Heart right ventricle (tissue), 16 donors: ENCODE results near the gene FABP7. TPM values are rescaled to one million over a fixed set of nuclear protein-coding genes. Genes with fewer than 3 reads are reported as not detected.

ENCODE experiments used
- ATAC-seq, 8 donors: fragments of 200-7000 bp; cut with Tn5 transposase; one replicate each; pipeline ENCODE4 v1.9.1; 2020; ENCODE audit warnings: mild to moderate bottlenecking in 8 of 8, moderate library complexity in 8 of 8, moderate number of reproducible peaks in 1 of 8
- DNase-seq, 2 donors: peaks; one replicate each; pipeline ENCODE4 v3.0.0-alpha.2; 2020
- H3K27ac ChIP-seq, 10 donors: fragments of 200-600 bp; sonication (generic) in 2 of 10; one replicate each; pipeline versions ENCODE4 v1.5.0 to v1.8.0; 2020 to 2022; ENCODE audit warnings: mild to moderate bottlenecking in 3 of 10
- H3K27me3 ChIP-seq, 7 donors: fragments of 200-600 bp; one replicate each; pipeline ENCODE4 v1.8.0; 2021 to 2022; ENCODE audit warnings: mild to moderate bottlenecking in 2 of 7
- H3K36me3 ChIP-seq, 9 donors: fragments of 200-600 bp; sonication (generic) in 1 of 9; one replicate each; pipeline versions ENCODE4 v1.5.0 to v1.8.0; 2020 to 2022; ENCODE audit warnings: mild to moderate bottlenecking in 2 of 9
- H3K4me1 ChIP-seq, 9 donors: fragments of 200-600 bp; sonication (generic) in 1 of 9; one replicate each; pipeline versions ENCODE4 v1.5.0 to v1.8.0; 2020 to 2022; ENCODE audit warnings: mild to moderate bottlenecking in 4 of 9
- H3K4me3 ChIP-seq, 10 donors: fragments of 200-600 bp; sonication (generic) in 2 of 10; one replicate each; pipeline versions ENCODE4 v1.5.0 to v1.8.0; 2020 to 2022; ENCODE audit warnings: mild to moderate bottlenecking in 7 of 10, moderate library complexity in 2 of 10
- H3K9me3 ChIP-seq, 11 donors: fragments of 200-600 bp in 10 of 11; sonication (generic) in 2 of 11; one replicate each; pipeline versions ENCODE4 v1.5.0 to v1.8.0; 2013 to 2022; ENCODE audit warnings: mild to moderate bottlenecking in 2 of 11, control low read depth in 1 of 11, moderate library complexity in 1 of 11
- CTCF ChIP-seq, 9 donors: fragments of 200-600 bp; sonication (generic) in 2 of 9; IDR thresholded peaks; one replicate each; pipeline versions ENCODE4 v1.5.0 to v1.8.0; 2021 to 2022; ENCODE audit warnings: antibody characterized with exemption in 9 of 9, mild to moderate bottlenecking in 5 of 9, moderate library complexity in 1 of 9
- WGBS, 2 donors: extraction: QIAGEN DNeasy Blood & Tissue Kit; methylation state at CpG; one replicate each; pipeline ENCODE4 v1.1.7; 2013; ENCODE audit warnings: inconsistent platforms in 1 of 2; 5-methylcytosine and 5-hydroxymethylcytosine counted together
- intact Hi-C, 10 donors: fragments of 100-400 bp; cut with DNase I; formaldehyde crosslinking; loops; one replicate each; pipeline versions ENCODE4 v1.11.1 to v1.14.2; 2022
- polyA plus RNA-seq, 2 donors: library from polyadenylated mRNA; stranded (reverse); fragments of 200-250 nt; gene quantifications; one replicate each; pipeline ENCODE4 v1.2.3, GENCODE V29; 2013
- total RNA-seq, 10 donors: library from RNA; stranded (reverse); fragmentation: NEBNext Ultra II Directional in 3 of 10; extraction: Animal tissue kit (Norgen Biotek cat#: 25700) in 3 of 10; gene quantifications; one replicate each; pipeline versions ENCODE4 v1.2.1 to v1.2.4, GENCODE V29; 2021 to 2023
- donor health status: Arrhythmogenic right ventricular cardiomyopathy.
- donor health status: ischemic (EF 13 %, LVEDD 7.1; RV severe dilation, severe dysfunction).
- donor health status: healthy with polysubstance abuse.
- donor health status: DM: no; HTN: yes; CAD: no.
- donor health status: DM: no; HTN: no; CAD: no.
- donor health status: ischemic (EF 25% LVEDD 6.9; RV normal size, moderate dysfunction).
- donor health status: ischemic (EF 25% LVEDD 5.7; RV mildly dilated, moderate dysfunction).
- donor health status: healthy.
- donor health status: DM: yes; HTN: yes; CAD: no.
- donor health status: Ischemic cardiomyopathy.
- donor health status: ischemic (EF 35%, LVEDD 5.7; RV mildly dilated, moderate dysfunction).
- donor health status: nonischemic (EF 11% LVEDD 7.7; RV severe dilation, severe dysfunction).
- donor health status: DM: yes; HTN: yes; CAD: no.
- donor health status: PGD.
- donor health status: ischemic (EF 29% LVEDD 5.4; RV normal size, mild dysfunction).
- donor health status: nonischemic (EF 23%, LVEDD 6.1; RV moderate dilation, normal function).

FABP7 gene
- total and polyA plus RNA-seq, 12 donors, result 0.16 TPM; not detected in 11

GRCh38 chr6:122787721-122788120, 8.2 kb downstream of the FABP7 start:
- peaks cover 0 to 5% (median 2%) of the 10 kb centered on the region in 7 donors for H3K27me3 ChIP-seq
- H3K4me1 ChIP-seq, result peaks cover 0 to 32% (median 17%) of the 10 kb centered on the region in 9 donors
- TF ChIP-seq CTCF (IDR thresholded peaks at IDR 0.05), result no peak
- DNase-seq (no peak), ATAC-seq (no peak)
- 91 to 97% methylated on average over 4 of the region's 4 CpGs for WGBS, 2 donors
- no peak overlapping the region for H3K27ac ChIP-seq
- intact Hi-C loops, result no loop called here
- H3K9me3 ChIP-seq, result no peaks in the 10 kb centered on the region
- H3K36me3 ChIP-seq, result no peaks in the 10 kb centered on the region
- no peak overlapping the region for H3K4me3 ChIP-seq

- no peak for ATAC-seq
- WGBS, 2 donors, result 52 to 54% methylated on average over 6 of the region's 6 CpGs
- intact Hi-C loops, result no loop called here
- H3K9me3 ChIP-seq, result no peaks in the 10 kb centered on the region
- no peaks in the 10 kb centered on the region for H3K36me3 ChIP-seq
- no peak for TF ChIP-seq CTCF (IDR thresholded peaks at IDR 0.05)
- DNase-seq, result no peak
- H3K4me3 ChIP-seq, result peak overlapping the region in 2 of 10 donors; percentile 74 to 75
- peaks cover 0 to 5% (median 0%) of the 10 kb centered on the region in 7 donors for H3K27me3 ChIP-seq
- peak overlapping the region in 4 of 10 donors; percentile 82 to 94 (median 89) for H3K27ac ChIP-seq
- H3K4me1 ChIP-seq, result peaks cover 0 to 32% (median 17%) of the 10 kb centered on the region in 9 donors
These were observed 8.7 kb downstream of the FABP7 start for GRCh38 chr6:122788208-122788607.

- no peaks in the 10 kb centered on the region for H3K36me3 ChIP-seq
- DNase-seq (no peak), ATAC-seq (no peak)
- TF ChIP-seq CTCF (IDR thresholded peaks at IDR 0.05), result no peak
- peaks cover 0 to 32% (median 17%) of the 10 kb centered on the region in 9 donors for H3K4me1 ChIP-seq
- peak overlapping the region; percentile 60 to 93 (median 80) for H3K4me3 ChIP-seq
- intact Hi-C loops, result no loop called here
- WGBS, 2 donors, result 18 to 21% methylated on average over 10 of the region's 10 CpGs
- H3K27ac ChIP-seq, result peak overlapping the region; percentile 82 to 94 (median 94)
- no peaks in the 10 kb centered on the region for H3K9me3 ChIP-seq
- peaks cover 0 to 5% (median 0%) of the 10 kb centered on the region in 7 donors for H3K27me3 ChIP-seq
These were observed 9.2 kb downstream of the FABP7 start for GRCh38 chr6:122788663-122789181.

- Histone ChIP-seq H3K27me3 (peaks cover 0 to 5% (median 0%) of the 10 kb centered on the region in 7 donors), H3K36me3 (no peaks in the 10 kb centered on the region), H3K9me3 (no peaks in the 10 kb centered on the region), H3K27ac (peak within 1 kb of the TSS; percentile 82 to 94 (median 94)), H3K4me1 (peaks cover 0 to 32% (median 17%) of the 10 kb centered on the region in 9 donors), H3K4me3 (peak within 1 kb of the TSS; percentile 60 to 93 (median 80))
- intact Hi-C loops, result no loop called here
- DNase-seq, result peak; percentile 55 to 72
- WGBS, 2 donors, result 0 to 1% methylated on average over 71 of the region's 71 CpGs
- peak; percentile 86 to 97 (median 91) for ATAC-seq
- TF ChIP-seq CTCF (IDR thresholded peaks at IDR 0.05), result peak in 7 of 9 donors; percentile 2 to 67 (median 50)
These were observed 9.9 kb downstream of the FABP7 start, which contains the start of gene SMPDL3A for GRCh38 chr6:122789182-122790027. Gene SMPDL3A (plus strand): TSS chr6:122789258. CDS start chr6:122789347, 89 bp downstream.
